Fibroblast of lung (primary cell): Measurements from ENCODE around the gene FAM25A. TPM values are rescaled to one million over a fixed set of nuclear protein-coding genes. Genes with fewer than 3 reads are reported as not detected.
"Not testable (repeated sequence)": the region's sequence is repeated elsewhere in the genome, so short reads cannot be mapped to it uniquely, and the experiment has no call there.

Source experiments
- DNase-seq, 2 donors: peaks; one replicate each; pipeline versions ENCODE4 v3.0.0 to v3.0.0-alpha.2; 2010; ENCODE audit warnings: low read depth in 2 of 2
- H2AFZ ChIP-seq: 2 replicates; pipeline ENCODE4 v1.5.1; 2012; ENCODE audit warnings: low read length, control low read depth, inconsistent platforms
- H3K27ac ChIP-seq: 2 replicates; pipeline ENCODE4 v1.5.1; 2011; ENCODE audit warnings: low read length, control low read depth; ENCODE audit not compliant: insufficient read depth
- H3K27me3 ChIP-seq: 2 replicates; pipeline ENCODE4 v1.5.1; 2011; ENCODE audit warnings: mild to moderate bottlenecking, low read length; ENCODE audit not compliant: control insufficient read depth, insufficient read depth
- H3K36me3 ChIP-seq: 2 replicates; pipeline ENCODE4 v1.5.1; 2011; ENCODE audit warnings: low read length; ENCODE audit not compliant: control insufficient read depth, insufficient read depth
- H3K4me1 ChIP-seq: 2 replicates; pipeline ENCODE4 v1.5.1; 2011; ENCODE audit warnings: low read length; ENCODE audit not compliant: control insufficient read depth, insufficient read depth; ENCODE audit errors: extremely low read depth
- H3K4me2 ChIP-seq: 2 replicates; pipeline ENCODE4 v1.5.1; 2011; ENCODE audit warnings: low read length, control low read depth; ENCODE audit not compliant: insufficient read depth; ENCODE audit errors: extremely low read depth
- H3K4me3 ChIP-seq, 4 experiments: fragments of 200-600 bp in 1 of 4; sonication (generic) in 1 of 4; replicated peaks in 1 of 4; 2 replicates each; pipeline ENCODE4 v1.5.1; 2011 to 2016; ENCODE audit warnings: low read length in 4 of 4, low read depth in 3 of 4, mild to moderate bottlenecking in 3 of 4, control low read depth in 2 of 4, inconsistent platforms in 1 of 4, mixed read lengths in 1 of 4; ENCODE audit not compliant: insufficient read depth in 1 of 4; ENCODE audit errors: control extremely low read depth in 1 of 4
- H3K79me2 ChIP-seq: 2 replicates; pipeline ENCODE4 v1.5.1; 2012; ENCODE audit warnings: mild to moderate bottlenecking, low read length, inconsistent platforms; ENCODE audit not compliant: control insufficient read depth, insufficient read depth
- H3K9ac ChIP-seq: 2 replicates; pipeline ENCODE4 v1.5.1; 2011; ENCODE audit warnings: mild to moderate bottlenecking, low read length, control low read depth; ENCODE audit not compliant: insufficient read depth
- H3K9me3 ChIP-seq: 2 replicates; pipeline ENCODE4 v1.5.1; 2012; ENCODE audit warnings: low read depth, low read length; ENCODE audit not compliant: control insufficient read depth, insufficient read depth
- H4K20me1 ChIP-seq: 2 replicates; pipeline ENCODE4 v1.5.1; 2011; ENCODE audit warnings: low read length; ENCODE audit not compliant: control insufficient read depth, insufficient read depth; ENCODE audit errors: extremely low read depth
- CTCF ChIP-seq, 2 donors: IDR thresholded peaks in 1 of 2; conservative IDR thresholded peaks in 1 of 2; 1 replicate in 1 of 2; 2 replicates in 1 of 2; pipeline ENCODE4 v1.5.1; 2011 to 2012; ENCODE audit warnings: low read length in 2 of 2, control low read depth in 1 of 2, inconsistent platforms in 1 of 2, low read depth in 1 of 2, mild to moderate bottlenecking in 1 of 2
- EZH2 ChIP-seq: IDR thresholded peaks from 2 replicates; pipeline ENCODE4 v1.5.1; 2012; ENCODE audit warnings: low read length, control low read depth, mild to moderate bottlenecking; ENCODE audit errors: missing control alignments
- polyA plus RNA-seq, 2 donors: library from polyadenylated mRNA; depleted of rRNA in 1 of 2; stranded (reverse) in 1 of 2; unstranded in 1 of 2; fragments of >200 nt; gene quantifications; 2 replicates each; pipeline ENCODE4 v1.2.1, GENCODE V29; 2011 to 2012; ENCODE audit warnings: missing spikeins in 1 of 2
- total RNA-seq: library from RNA; depleted of rRNA; stranded (reverse); fragments of >200 nt; gene quantifications from 2 replicates; pipeline ENCODE4 v1.2.1, GENCODE V29; 2014

FAM25A gene
- total and polyA plus RNA-seq, 2 donors (not counting 1 experiment from before 2014, with no cell fraction given): not detected

- not testable (repeated sequence) for DNase-seq, H3K9me3 ChIP-seq, H3K27me3 ChIP-seq, H2AFZ ChIP-seq, H3K36me3 ChIP-seq, H3K4me2 ChIP-seq, H3K9ac ChIP-seq, H3K4me3 ChIP-seq, H3K79me2 ChIP-seq, H3K27ac ChIP-seq, H3K4me1 ChIP-seq, H4K20me1 ChIP-seq
Measured at GRCh38 chr10:87030419-87030818, 10.3 kb downstream of the FAM25A start.

- no peaks in the 10 kb centered on the region for H3K36me3 ChIP-seq
- TF ChIP-seq EZH2 (no peak), CTCF (conservative IDR thresholded peaks at IDR 0.05 in 1 of 2, IDR thresholded peaks at IDR 0.05 in 1 of 2; ENCODE audit: low read depth in 1 of 2, low read length in 2 of 2) (no peak)
- H3K27me3 ChIP-seq: no peaks in the 10 kb centered on the region
- H3K4me1 ChIP-seq: no peaks in the 10 kb centered on the region
- no peaks in the 10 kb centered on the region for H4K20me1 ChIP-seq
- H3K27ac ChIP-seq: no peak overlapping the region
- H3K4me2 ChIP-seq: no peak overlapping the region
- no peaks in the 10 kb centered on the region for H3K9me3 ChIP-seq
- no peak overlapping the region for H3K9ac ChIP-seq
- H3K79me2 ChIP-seq: no peaks in the 10 kb centered on the region
- H2AFZ ChIP-seq: no peak overlapping the region
- no peak for DNase-seq
- H3K4me3 ChIP-seq: no peak overlapping the region
Measured at GRCh38 chr10:87030912-87031635, 11.0 kb downstream of the FAM25A start.

- TF ChIP-seq EZH2: no peak
- no peak for TF ChIP-seq CTCF (conservative IDR thresholded peaks at IDR 0.05 in 1 of 2, IDR thresholded peaks at IDR 0.05 in 1 of 2; ENCODE audit: low read depth in 1 of 2, low read length in 2 of 2)
- Histone ChIP-seq H3K9ac (no peak overlapping the region), H4K20me1 (no peaks in the 10 kb centered on the region), H3K9me3 (no peaks in the 10 kb centered on the region), H3K27me3 (no peaks in the 10 kb centered on the region), H2AFZ (no peak overlapping the region), H3K4me3 (no peak overlapping the region), H3K4me2 (no peak overlapping the region), H3K27ac (no peak overlapping the region), H3K36me3 (no peaks in the 10 kb centered on the region), H3K79me2 (no peaks in the 10 kb centered on the region), H3K4me1 (no peaks in the 10 kb centered on the region)
- no peak for DNase-seq
Measured at GRCh38 chr10:87036623-87037022, 16.5 kb downstream of the FAM25A start.
